Epidermal melanocyte (primary cell): ENCODE measurements around the gene CCDC169.
"Not testable (repeated sequence)": the region's sequence is repeated elsewhere in the genome, so short reads cannot be mapped to it uniquely, and the experiment has no call there.

Source experiments
- DNase-seq: peaks from one replicate; pipeline ENCODE4 v3.0.0; 2011; ENCODE audit warnings: low spot score; ENCODE audit not compliant: insufficient read length

Gene CCDC169

DNA sequence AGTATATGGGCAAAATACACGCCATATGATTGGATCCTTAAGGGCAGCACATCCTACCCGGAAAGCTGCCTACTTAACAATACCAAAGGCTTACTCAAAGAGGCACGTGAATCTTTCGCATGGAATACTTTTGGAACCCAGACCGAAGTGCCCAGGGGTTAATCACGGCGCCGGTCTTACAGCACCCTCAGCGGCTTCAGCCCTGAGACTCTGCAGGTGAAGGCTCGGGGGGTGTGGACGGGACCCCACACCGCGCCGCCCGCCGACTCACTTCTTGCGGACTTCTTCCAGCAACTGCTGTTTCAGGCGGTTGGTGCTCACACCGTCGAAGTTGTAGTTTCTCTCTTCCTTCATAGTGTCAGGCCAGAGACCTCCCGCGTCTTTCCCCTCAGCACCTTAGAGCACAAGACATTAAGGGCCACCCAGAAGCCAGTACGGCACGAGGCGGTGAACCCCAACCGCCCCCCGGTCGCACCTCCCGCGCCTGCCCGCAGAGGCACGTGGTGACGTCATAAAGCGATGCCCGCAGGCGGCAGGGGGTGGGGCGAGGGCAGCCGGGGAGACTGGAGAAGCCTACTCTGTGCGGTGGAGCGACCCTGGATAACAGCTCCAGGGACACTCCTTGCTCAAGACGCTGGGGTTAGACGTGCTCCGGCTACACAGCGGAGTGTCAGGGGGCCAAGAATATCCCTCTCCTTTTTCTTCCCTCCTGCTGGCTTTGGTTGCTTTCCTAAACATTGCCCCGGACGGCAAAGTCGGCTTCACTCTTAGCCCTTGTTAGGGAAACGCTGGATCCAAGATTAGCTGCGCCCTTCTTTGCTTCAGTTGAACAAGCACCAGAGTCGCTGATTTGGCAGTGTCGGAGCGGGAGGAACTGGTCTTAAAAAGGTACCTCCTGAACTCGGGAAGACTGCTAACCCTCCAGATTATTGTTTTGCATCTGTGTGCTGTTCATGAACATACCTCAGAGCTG is at the start of gene CCDC169:
Gene CCDC169, minus strand, starts transcription at position 449 of the 973 bp plus-strand sequence. Its CDS starts 95 bp downstream, at position 354.
- DNase-seq: peak; percentile 42

DNA sequence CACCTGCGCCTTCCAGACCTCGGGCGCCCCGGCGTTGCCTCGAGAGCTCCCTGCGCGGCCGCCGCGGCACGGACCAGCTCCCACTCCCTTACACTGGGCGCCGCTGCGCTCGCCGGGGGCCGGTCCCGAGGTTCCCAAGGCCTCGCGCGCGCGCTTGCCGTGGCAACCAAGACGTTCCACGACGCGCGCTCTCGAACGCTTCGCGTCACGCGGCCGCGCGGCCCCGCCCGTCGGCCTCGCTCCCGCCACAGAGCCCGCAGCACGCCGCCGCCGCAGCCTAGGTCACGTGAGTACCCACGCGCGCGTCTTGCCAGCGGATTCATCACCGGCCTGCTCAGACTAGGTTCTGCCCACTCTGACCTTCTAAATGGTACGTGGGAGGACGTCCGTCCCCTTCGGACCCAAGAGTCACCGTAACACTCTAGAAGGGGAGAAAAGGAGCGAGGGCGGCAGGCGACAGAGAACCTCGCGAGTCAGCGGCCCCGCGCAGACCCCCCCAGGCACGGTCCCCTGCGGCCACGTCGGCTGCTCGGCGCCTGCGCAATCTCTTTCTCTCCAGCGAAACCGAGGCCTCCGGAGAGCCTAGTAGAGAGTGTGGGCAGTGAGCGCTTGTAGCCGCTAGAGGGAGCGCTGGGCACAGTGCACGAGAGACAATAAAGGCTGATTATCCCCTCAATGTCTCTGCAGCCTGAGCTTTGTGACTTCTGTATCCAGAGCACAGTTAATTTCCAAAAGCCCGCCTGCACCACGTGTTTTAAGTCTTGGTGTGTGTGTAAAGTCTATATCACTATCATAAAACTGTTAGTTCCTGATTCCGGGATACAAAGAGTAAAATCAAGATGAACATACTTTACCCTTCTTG is 48.8 kb upstream of the CCDC169 start, which contains the start of gene SPART:
Gene SPART, minus strand, starts transcription at position 173 of the 862 bp plus-strand sequence. CDS start 10,564 bp downstream, outside the sequence.
- DNase-seq: peak; percentile 62

DNA sequence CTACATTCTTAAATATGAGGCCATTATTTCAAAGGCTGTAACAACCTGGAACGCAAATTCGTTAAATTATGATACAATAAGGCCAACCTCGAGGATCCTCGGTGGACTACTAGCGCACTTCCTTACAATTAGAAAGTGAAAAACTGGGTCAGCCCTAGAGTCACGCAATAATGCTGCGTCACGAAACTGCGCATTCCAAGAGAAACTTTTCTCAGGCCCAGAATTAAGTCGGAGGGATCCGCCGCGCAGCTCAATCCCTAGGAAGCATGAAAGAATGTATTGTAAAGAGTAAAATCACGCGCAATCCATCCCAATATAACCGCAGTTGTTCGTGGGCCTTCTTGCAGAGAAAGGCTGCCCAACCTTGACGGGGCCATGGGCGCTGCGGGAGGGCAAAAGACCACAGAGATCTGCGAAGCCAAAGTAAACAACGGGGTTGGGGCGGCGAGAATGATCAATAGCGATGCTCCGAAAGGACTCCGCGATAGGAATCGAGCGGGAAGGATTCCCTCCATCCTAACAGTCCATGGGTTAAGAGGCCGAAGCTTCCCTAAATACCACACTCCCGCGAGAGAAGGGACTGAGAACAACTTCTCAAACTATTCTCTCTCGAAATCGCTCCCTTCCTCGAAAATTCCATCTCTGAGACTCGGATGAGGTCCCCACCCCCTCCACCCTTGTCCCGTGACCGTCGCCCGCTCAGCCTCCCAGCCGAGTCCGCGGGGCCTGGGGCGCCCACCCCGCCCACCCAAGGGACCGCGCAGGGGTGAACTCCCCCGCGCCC is 48.0 kb upstream of the CCDC169 start:
- peak; percentile 28 for DNase-seq

DNA sequence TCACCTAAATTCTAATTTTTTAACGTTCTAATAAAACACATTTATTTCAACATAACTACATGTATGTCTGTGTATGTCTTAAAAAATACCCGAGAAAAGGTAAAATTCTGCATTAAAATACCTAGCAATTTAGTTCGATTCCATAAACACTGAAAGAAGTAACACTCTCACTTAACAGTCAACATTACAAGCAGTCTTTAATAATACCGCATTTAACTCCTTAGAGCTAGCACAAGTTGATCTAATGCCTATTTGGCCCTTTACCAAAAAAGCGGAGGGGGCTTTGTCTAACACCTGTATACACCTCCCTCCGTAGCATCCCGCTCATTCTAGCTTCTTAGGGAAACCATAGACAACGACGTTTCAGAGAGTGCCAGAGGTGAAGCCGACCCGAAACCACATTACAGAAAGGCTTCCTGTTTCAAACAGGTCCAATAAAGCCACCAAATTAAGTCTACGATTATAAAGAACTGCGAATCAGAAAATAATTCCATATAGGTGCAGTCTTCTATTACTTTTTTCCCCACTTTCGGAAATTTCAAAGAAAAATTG is 47.3 kb upstream of the CCDC169 start:
- no peak for DNase-seq

DNA sequence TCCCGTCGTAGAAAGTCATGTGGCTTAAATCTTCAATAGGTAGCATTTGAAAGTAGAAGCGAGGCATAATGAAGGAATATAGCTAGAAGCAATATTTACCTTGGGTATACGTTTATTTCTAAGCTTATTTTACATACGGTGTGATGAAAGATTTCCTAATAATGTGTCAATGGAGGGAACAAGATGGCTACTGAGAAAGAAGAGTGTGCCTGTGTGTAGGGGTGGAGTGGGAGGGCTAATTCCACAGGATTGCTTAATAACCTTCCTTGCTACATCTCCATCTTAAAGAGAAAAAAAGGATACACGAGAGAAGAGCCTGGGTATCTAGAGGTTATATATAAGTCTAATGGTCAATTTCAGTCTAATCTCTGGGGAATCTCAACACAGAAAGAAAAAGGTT is 46.6 kb upstream of the CCDC169 start:
- DNase-seq: no peak

DNA sequence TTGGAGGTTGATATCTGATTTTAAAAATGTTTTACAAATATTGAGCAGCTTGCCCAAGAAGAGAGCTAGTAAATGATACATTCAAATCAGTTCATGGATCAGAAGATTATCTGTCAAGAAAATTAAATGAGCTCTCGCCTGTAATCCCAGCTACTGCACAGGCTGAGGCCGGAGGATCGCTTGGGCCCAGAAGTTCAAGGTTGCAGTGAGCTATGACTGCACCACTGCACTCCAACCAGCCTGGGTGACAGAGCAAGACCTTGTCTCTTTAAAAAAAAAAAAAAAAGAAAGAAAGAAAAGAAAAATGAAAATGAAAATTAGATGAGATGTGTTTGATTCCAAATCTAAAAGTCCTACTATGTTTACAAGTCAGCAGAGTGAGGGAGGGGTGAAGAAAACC is 46.2 kb upstream of the CCDC169 start:
- no peak for DNase-seq

DNA sequence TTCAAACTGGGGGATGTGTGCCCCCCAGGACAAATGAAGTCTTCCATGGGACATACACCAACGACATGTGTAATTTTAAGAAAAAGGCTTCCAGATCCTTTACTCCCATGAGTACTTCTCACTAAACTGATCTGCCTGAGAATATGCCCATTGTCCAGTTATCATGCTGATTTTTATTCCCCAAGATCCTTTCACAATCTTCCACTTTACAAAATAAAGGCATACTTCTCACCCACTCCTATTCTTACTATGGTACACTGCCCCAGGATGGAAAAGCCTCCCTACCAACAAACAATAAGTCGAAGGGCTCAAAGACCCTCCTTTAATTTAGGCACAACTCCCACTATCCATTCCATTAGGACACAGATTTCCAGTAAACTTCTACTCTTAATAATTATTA is 45.1 kb upstream of the CCDC169 start:
- no peak for DNase-seq

DNA sequence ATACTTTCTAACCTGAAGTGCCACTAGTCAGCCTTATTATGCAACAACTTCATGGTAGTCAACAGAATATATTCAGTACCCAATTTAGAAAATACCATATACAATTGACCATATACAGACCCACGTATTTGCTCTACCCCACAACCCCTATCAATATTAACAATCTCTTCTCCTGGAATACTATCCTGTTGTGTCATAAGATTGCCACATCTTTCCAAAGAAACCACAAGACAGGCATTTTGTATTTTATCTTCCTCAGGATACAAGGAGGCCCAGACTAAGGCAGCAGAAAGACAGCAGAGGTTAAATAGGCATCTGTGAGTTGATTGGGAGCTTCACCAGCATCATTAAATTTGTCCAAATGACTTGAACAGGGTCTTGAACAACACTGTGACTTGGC is 44.1 kb upstream of the CCDC169 start:
- DNase-seq: no peak

DNA sequence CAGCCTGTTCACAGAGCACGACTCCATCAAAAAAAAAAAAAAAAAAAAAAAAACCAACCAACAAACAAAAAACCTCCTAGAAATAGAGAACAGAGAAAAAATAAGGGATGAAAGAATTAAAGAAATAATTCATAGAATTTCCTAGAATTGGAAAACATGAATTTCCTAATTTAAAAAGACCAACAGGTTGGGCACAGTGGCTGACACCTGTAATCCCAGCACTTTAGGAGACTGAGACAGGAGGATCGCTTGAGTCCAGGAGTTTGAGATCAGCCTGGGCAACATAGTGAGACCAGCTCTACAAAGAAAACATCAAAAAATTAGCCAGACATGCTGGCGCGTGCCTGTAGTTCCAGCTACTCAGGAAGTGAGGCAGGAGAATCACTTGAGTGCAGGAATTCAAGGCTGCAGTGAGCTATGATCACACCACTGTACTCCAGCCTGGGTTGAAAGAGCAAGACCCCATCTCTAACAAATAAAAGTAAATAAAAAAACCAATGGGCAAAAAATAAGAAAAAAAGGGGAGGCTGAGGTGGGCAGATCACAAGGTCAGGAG is 42.1 kb upstream of the CCDC169 start:
- no peak for DNase-seq

DNA sequence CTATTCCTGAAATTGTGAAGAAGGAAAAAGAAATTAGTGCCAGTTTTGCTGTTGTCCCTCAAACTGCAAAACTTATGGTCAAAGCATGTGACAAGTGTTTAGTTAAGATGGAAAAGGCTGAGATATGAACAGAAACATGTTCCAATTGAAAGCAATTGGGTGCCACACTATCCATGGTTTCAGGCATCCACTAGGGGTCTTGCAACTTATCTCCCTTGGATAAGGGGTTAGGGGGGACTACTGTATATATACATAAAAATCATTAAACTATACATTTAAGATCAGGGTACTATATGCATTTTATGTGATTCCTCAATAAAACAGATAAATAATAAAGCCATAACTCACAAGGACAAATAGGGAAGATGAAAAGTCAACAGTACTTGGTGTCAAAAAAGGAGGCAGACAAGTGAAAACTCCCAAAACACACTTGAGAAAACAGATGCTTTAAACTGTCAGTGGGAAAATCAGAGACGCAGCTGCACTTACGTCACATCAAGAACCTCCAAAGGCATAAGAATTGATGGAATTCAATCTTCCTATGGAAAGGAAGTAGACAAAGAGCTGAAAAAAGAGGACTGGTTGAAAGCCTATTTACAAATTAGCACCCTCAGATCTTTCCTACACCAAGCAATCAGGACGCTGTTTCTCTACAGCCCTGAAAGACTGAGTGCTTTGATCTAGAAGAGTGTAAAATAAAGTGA is 40.5 kb upstream of the CCDC169 start:
- DNase-seq: no peak

DNA sequence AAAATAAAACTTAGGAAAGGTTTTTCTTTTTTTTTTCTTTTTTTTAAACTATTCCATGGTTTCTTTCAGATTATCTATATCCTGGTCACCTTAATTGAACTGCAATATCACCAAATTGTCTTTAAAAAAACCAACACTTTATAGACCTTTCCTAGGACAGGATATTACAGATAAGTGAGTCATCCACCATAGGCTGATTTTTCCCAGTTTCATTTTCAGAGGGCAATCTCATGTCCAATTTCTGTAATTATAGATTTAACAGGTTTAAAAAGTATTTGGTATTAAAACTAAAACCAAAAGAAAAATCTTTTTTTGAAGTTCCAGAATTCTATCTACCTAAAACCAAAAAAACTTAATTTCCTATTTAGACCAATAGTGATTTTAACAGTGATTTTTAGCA is 35.4 kb upstream of the CCDC169 start:
- DNase-seq: no peak

DNA sequence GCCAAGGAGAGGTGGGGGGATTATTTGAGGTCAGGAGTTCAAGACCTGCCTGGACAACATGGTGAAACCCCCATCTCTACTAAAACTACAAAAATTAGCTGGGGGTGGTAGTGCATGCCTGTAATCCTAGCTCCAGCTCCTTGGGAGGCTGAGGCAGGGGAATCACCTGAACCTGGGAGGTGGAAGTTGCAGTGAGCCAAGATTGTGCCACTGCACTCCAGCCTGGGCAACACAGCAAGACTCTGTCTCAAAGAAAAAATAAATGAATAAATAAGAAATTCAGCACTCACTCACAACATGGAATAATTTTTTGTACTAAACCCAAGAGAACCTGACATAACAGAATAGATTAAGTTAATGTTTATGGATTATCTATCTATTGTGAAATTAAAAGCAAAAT is 34.6 kb upstream of the CCDC169 start:
- DNase-seq: not testable (repeated sequence)

DNA sequence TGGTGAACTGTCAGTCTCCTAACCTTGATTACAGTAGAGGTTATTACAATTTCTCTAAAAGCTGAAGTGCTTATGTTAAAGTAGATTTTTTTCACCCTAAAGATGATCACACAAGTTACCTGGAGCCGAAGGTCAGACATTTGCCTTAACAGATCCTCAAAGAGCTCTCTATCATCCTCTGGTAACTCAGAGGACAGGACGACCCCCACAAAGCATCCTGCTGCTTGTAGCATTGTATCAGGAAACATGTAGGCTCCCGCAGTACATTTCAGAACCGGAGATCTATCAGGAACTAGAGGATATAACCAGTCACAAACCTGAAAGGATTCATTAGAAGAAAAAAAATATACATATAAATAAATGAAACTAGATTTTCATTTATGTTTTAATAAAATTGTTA is 33.7 kb upstream of the CCDC169 start:
- DNase-seq: no peak

DNA sequence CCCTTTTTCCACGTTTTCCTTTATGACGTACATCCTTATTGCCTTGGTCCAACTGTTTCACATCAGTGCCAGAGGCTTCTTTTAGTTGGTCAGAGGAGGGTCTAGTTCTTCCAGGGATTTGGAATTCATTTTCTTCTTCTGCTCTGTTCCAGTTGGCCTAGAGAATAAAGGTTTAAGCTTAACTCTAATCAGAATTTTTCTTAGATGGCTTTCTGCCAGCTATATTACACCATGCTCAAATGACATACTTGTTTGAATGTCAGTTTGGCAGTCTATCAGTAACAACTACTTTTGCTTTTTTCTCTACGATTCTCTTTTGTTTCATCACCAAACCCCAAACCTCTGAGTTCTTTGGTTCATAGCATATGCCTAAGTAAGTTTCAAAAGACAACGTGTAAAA is 31.7 kb upstream of the CCDC169 start:
- DNase-seq: no peak

DNA sequence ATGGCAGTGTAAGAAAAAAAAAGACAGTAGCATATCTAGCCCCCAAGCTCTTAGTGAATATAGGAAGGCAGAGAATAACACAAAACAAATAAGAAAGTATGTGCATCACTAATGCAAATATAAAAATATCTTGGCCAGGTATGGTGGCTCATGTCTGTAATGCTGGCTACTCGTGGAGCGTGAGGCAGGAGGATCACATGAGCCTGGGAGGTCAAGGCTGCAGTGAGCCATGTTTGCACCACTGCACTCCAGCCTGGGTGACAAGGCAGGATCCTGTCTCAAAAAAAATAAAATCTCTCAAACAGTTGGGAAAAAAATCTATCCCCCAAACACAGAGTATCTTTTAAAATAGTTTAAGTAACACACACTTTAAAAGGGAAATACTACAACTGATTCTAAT is 31.2 kb upstream of the CCDC169 start:
- DNase-seq: no peak

DNA sequence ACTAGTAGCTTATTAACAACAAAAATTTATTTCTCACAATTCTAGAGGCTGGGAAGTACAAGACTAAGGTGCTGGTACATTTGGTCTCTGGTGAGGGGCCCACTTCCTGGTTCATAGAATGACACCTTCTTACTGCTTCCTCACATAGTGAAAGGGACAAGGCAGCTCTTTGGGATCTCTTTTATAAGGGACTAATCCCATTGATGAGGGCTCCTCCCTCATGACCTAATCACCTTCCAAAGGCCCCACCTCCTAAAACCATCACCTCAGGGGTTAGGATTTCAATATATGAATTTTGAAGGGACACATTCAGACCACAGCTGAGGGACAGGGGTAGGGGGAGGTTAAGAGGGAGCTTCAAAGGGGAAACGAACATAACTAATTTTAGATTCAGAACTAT is 28.3 kb upstream of the CCDC169 start:
- no peak for DNase-seq

DNA sequence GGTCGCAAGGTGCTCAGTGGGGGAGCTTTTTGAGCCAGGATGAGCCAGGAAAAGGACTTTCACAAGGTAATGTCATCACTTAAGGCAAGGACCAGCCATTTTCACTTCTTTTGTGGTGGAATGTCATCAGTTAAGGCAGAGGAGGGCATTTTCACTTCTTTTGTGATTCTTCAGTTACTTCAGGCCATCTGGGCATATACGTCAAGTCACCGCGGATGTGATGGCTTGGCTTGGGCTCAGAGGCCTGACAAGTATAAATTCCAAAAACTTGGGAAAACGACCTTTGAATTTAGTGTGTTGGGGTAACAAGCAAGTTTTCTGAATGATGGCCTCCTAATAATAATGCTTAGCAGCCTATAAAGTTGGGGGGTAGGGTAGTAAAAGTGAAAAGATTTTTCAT is 27.3 kb upstream of the CCDC169 start:
- DNase-seq: not testable (repeated sequence)

DNA sequence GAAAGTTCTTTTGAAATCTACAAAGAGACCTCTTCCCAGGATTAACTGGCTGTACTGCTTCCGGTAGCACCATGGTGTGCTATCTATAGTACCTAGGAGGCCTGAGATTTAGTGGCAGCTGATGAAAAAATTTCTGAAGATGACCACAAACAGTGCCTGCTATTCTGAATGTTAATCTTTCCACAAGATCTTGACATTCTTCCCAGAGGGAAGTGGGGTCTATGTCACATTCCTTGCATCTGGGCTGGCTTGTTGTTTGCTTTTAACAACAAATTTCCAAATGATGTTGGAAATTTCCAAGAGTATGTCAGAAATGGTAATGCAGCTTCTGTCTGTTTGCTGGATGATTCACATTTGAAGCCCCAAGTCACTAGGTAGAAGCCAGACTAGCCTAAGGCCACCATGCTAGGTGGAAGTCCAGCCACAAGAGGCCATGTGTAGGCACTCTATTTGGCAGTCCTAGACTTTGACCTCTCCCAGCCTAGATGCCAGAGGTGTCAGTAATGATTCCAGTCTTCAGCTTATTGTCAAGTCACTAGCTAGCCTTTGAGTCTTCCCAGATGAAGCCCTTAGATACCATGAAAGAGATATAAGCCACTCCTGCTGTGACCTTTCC is 26.4 kb upstream of the CCDC169 start:
- no peak for DNase-seq

DNA sequence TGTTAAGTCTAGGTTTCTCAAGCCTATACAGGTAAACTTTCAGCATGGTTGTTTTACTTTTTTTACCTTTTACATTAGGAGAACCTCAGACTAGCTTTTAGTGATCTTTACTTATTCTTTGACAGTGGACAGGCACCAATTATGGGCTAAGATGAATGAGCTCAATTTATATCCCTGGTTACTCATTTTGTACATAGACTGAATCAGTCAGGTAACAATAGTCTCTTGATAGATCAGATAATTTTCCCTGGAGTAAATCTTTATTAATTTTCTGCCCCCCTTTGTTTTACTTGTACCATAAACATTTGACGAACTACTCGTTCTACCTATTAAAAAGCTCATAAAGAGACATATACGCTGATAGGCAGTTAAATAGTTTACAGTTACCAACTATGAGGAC is 25.8 kb upstream of the CCDC169 start:
- DNase-seq: no peak

DNA sequence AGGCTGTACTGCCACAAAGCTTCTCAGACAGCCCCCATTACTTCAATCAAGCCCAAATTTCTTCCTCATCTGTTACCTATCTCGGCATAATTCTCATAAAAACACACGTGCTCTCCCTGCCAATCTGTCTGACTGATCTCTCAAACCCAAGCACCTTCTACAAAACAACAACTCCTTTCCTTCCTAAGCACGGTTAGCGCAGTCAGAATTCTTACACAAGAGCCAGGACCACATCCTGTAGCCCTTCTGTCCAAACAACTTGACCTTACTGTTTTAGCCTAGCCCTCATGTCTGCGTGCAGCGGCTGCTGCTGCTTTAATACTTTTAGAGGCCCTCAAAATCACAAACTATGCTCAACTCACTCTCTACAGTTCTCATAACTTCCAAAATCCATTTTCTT is 22.2 kb upstream of the CCDC169 start:
- not testable (repeated sequence) for DNase-seq
